Measurements from ENCODE around the gene ERN1.
A peak's percentile ranks its signal among the peaks of the same experiment; 100 is the strongest.

The ERN1 gene

DNA sequence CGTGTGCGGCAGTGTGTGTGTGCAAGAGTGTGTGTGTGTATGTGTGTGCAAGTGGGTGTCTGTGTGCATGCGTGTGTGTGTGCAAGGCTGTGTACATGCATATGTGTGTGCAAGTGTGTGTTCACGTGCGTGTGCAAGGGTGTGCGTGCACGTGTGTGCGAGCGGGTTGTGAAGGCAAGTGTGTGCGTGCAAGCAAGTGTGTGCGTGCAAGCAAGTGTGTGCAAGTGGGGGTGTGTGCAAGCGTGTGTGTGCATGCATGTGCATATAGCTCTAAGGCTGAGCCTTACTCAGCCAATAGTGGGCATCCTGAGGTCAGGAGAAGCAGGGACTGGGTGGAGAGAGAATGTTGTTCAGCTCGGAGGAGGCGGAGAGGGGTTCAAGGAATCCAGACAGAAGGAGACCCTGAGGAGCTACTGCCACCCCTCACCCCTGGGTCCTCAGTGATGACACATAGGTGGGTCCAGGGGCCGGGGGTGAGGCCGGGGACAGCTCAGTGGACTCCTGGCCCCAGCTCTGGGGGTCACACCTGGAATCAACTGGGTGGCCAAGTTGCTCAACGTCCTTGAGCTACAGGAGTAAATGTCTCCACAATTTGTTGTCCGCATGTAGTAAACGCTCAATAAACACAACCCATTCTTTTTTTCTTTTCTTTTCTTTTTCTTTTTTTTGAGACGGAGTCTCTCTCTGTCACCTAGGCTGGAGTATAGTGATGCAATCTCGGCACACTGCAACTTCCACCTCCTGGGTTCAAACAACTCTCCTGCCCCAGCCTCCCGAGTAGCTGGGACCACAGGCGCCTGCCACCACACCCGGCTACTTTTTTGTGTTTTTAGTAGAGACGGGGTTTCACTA, 130.0 kb downstream of the ERN1 start:
- intact Hi-C loops (cut with DNase I) = no loop called here
- peak in 1 of 10 donors; percentile 41 for DNase-seq

DNA sequence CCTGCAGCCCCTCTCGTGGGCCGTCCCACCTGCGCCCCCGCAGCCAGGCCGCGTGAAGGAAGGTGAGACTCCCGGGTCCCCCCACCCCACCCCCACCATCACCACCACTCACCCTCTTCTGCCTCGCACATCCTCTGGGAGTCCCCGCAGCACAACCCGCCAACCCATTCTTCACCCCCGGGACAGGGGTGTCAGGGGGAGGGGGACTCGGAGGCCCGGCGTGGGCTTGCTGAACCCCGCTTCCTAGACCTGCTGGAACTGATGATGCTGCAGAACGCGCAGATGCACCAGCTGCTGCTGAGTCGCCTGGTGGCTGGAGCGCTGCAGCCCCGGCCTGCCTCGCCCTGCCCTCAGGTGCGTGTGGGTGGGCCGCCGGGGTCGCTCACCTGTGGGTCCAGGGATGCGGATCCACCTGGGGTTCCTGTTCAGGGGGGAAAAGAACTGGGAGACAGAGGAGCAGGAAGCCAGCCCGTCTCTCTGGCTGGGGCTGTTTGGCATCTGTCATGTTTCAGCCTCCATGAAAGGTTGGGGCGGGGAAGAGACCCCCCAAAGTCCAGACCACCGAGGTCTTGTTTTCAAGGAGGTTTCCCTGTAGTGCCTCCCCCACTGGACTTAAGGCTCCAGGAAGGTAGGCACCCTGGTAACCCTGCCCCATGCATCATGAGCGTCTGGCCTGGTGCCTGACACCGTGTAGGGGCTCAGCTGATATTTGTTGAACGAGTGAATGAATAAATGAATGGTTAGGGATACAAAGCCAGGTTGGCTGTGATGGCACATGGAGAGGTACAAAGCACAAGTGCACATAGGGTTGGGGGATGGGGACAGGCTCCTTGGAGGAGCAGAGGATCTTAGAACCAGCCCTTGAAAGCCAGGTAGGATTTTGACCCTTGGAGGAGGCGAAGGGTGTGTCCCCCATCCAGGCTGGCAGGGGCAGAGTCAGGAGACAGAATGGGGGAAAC, 130.9 kb downstream of the ERN1 start:
- intact Hi-C loops (cut with DNase I) = no loop called here

DNA sequence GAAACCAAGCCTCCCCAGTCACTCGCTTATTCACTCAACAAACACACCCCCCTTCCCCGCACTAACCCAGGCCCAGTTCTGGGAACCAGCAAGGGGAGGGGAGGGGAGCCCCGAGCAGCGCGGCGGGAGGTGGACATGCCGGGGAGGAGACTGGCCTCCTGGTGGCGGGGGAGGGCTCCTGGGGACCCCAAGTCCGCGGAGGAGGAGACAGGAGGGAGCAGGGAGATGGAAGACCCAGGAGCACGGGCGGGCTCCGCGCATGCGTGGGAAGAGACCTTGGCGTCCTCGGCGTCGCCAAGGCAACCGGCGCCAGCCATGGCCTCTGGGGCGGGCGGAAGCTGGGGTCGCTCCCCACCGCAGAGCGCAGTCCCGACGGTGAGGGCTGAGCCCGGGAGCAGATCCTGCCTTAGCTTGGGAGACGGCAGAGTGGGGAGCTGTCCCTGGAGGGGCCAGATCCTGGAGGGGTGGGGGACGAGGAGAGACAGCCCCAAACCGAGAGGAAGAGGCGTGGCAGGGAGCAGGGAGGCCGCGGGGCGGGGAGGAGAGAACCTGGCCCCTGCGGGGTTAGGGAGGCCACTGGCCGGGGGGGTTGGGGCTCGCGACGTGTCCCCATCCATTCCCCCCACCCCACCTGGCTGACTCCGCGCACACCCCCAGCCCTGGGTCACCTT, 131.8 kb downstream of the ERN1 start, which contains the start of gene PRR29:
Gene PRR29, plus strand, starts transcription at position 302 of the 671 bp plus-strand sequence. Its CDS starts 14 bp downstream, at position 316.
- intact Hi-C loops (cut with DNase I) = no loop called here
- DNase-seq = peak; percentile 28 to 94 (median 60)

More for the DNA sequence above, 130.9 kb downstream of the ERN1 start:
- DNase-seq = peak in 2 of 10 donors; percentile 65 to 73

DNA sequence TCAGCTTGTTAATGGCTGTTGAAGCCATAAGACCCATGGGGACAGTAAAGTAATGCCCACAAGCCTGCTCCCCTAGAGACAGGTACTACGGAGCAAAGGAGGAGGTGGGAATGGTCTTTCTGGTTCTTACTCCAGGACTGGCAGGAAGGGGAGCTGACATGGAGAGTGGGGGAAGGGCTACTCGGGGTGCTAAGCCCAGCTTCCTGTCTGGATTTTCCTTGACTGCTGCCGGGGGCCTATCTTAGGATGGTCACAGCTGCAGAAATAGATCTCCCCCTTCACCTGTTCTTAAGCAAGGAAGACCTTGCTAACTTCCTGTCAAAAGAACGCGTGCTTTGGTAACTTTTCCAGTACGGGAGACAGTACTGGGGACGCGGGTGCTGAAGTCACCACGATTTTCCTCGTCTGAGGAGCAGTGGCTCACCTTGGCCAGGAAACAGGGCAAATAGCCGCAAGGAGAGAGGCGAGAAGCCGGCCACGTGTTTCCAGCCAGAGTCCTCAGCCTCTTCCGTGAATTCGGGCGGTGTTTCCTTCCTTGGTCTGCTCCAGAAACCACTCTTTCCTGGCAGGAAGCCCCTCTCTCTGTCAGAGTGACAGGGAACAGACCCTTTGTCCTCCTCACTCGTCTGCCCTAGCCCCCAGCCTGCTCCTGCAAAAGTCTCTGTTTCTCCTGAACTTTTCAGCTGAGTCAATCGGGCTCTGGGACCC, 132.4 kb downstream of the ERN1 start:
- DNase-seq = peak in 2 of 10 donors; percentile 30 to 36
- intact Hi-C loops (cut with DNase I) = no loop called here

DNA sequence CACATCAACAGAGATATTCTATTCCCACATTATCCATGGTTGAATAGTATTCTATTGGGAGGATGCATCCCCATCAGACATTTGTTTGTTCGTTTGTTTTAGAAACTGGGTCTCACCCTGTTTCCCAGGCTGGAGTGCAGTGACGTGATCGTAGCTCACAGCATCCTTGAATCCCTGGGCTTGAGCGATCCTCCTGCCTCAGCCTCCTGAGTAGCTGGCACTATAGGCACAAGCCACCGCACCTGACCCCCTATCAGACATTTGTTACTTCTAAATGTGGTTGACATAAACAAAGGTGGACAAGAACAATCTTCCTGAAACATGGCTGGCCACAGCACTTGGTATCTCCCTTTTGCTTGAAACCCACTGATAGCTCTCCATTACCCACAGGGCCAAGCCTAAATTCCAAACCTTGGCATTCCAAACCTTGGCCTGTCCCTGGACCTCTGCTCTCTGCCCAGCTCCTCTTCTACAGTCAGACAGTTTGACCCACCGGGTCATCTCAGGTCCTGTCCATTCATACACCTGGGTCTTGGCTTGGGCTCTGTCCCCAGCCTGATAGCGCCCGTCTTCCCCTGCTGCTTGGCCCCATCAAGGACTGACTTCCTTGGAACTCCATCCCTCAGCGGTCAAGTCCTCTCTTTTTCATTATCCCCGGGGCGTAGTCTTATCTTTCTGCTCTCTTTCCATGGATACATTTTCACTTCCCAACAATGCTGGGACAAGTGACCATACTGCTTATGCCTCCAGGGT, 133.3 kb downstream of the ERN1 start:
- intact Hi-C loops (cut with DNase I) = no loop called here

DNA sequence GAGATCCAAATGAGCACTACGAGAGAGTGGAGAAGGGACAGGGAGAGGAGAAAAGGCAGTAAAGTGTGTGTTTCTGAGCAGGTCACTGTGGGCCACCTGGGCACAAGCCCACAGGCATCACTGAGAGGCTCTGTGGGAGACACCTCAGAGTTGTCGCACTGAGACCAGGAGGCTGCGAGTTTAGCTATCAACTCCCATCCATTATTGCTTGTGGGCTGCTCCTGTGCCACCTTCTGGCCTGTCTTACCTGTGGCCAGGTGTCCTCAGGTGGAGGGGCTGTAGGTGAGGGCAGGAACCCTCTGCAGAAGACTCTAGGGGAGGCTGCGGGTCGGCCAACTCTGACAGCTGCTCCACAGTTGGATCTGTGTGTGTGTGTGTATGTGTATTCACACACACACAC, 134.3 kb downstream of the ERN1 start:
- peak in 2 of 10 donors; percentile 22 to 30 for DNase-seq

More for the DNA sequence above, 133.3 kb downstream of the ERN1 start:
- DNase-seq = peak in 3 of 10 donors; percentile 2 to 53 (median 29)

DNA sequence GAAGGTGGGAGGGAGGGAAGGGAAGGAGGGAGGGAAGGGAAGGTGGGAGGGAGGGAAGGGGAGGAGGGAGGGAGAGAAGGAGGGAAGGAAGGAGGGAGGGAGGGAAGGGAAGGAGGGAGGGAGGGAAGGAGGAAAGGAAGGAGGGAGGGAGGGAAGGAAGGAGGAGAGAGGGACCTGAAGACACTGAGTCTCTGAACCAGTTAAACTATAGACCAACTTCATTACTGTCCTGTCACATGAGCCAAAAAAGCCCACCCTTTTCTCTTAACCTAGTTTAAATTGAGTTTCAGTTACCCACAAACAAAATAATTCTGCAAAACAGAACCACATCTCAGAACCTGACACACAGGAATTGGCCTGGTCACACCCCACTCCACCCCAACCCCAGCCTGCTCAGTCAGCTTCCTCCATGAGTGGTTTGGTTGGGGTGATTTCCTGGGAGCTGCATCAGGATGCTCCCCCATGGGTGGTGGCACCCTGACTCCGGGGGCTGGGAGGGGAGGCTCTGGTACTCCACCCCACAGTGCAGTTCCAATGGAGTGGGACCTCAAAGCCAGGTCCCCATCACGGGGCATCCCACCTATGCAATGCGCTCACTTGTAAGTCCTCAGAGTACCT, 136.5 kb downstream of the ERN1 start:
- intact Hi-C loops (cut with DNase I) = no loop called here
- peak in 1 of 10 donors; percentile 35 for DNase-seq

More for the DNA sequence above, 134.3 kb downstream of the ERN1 start:
- intact Hi-C loops (cut with DNase I) = no loop called here

DNA sequence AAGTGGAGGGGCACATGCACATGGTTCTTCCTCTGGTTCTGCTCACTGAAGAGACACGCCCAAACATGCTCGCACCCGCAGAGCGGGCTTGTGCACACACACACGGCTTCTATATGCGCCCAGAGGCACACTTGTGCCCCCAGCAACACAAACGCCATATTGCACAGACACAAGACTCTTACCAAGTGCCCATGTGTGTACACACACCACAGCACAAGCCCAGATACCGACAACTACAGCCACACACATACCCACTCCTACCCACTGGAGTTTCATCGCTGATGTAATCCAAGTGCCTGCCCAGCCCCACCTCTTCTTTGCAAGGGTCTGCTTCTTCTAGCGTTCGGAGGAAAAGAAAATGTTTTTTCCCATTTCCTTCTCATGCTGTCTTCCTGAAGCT, 138.3 kb downstream of the ERN1 start:
- DNase-seq = peak in 1 of 10 donors; percentile 19

DNA sequence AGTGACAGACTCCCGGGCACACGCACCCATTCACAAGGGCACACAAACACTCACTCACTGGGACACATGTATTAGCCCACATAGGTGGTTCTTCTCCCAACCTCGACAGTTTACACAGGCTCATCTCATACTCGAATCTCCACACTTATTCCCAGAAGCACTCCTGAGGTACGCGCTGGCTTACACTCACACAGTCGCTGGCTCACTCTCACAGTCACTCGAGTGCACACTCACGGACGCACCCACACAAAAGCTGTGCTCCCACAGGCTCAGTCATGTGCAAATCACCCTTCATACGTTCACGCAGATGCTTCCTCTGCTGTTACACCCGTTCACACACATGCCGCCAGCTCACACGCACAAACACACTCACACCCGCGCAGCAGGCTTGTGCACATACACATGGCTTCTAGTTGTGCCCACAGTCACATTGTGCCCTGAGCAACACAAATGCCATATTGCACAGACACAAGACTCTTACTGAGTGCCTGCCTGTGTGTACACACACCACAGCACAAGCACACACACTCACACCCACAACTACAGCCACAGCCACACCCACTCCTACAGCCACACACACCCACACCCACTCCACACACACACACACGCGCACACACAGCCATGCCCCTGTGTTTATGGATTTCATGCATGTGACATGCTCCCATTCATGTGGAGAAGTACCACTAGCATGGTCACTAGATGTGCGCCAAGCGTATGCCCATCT, 140.2 kb downstream of the ERN1 start:
- DNase-seq = peak in 2 of 10 donors; percentile 47 to 62
- intact Hi-C loops (cut with DNase I) = no loop called here

More for the DNA sequence above, 138.3 kb downstream of the ERN1 start:
- intact Hi-C loops (cut with DNase I) = no loop called here
